Measurements from ENCODE around the gene KMT2A.

KMT2A gene

GRCh38 chr11:118435290-118435892 lies 901 bp upstream of the KMT2A start:
- no peak for TF ChIP-seq CTCF (conservative IDR thresholded peaks at IDR 0.05; ENCODE audit: control insufficient read depth, insufficient read depth, low read depth, low read length)
- peak; percentile 14 for DNase-seq (ENCODE audit: low read depth)
- H3K4me3 ChIP-seq (ENCODE audit: control insufficient read depth, low read depth, low read length): peak overlapping the region; percentile 60

DNA sequence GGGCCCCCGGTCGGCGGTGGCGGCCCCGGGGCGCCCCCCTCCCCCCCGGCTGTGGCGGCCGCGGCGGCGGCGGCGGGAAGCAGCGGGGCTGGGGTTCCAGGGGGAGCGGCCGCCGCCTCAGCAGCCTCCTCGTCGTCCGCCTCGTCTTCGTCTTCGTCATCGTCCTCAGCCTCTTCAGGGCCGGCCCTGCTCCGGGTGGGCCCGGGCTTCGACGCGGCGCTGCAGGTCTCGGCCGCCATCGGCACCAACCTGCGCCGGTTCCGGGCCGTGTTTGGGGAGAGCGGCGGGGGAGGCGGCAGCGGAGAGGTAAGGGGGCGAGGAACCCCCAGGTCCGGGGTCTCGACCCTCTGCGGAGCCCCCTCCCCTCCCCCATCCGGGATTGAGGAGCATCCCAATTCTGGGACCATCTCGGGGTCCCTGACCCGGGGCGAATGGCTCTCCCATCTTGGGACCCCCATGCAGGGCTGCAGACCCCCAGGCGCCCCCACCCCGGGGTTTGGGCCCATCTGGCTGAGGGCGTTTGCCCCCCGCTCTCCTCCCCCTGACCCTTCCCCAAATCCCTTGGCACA lies 431 bp downstream of the KMT2A start:
- peak; percentile 11 for DNase-seq (ENCODE audit: low read depth)
- no peak for TF ChIP-seq CTCF (conservative IDR thresholded peaks at IDR 0.05; ENCODE audit: control insufficient read depth, insufficient read depth, low read depth, low read length)
- H3K4me3 ChIP-seq (ENCODE audit: control insufficient read depth, low read depth, low read length): peak overlapping the region; percentile 77

DNA sequence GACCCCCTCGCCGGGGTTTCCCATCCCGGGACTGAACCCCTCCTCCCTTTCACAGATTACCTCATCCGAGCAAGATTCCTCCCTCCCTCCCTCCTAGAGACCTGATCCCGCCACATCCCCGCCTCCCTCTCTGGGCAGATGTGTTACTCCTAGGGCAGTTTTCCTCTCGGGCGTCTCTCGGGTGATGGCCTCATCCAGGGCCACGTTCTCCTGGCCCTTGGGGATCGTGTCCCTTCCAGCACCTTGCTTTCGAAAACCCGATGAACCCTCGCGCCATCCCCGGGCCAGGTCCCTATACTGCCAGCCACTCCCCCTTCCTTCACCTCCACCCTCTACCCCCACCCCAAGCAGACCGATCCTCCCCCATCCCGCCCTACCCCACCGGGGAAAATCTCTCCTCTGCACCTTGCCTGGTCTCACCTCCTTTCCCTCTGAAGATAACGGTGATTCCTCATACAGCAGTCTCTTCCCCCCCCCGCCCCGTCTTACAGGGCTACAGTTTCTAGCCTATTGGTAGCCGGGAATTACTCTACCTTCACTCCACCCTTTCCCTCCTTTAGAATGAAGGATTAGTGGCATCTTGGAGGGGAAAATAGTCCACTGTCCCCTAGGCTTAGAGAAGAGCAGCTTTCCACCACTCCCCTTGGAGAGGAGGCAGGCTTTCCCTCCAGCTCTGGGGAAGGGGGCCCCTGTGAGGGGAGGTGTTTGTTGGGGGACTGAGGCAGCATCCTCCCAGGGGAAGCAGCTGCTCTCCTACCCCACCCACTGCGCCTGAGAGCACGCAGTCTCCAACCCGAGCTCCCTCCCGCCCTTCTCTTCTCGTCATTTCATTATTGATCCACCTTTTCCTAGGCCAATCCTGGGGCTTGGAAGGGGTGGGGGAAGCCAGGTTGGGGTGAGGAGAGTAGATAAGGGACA lies 1.2 kb downstream of the KMT2A start:
- no peak for TF ChIP-seq CTCF (conservative IDR thresholded peaks at IDR 0.05; ENCODE audit: control insufficient read depth, insufficient read depth, low read depth, low read length)
- peak; percentile 31 for DNase-seq (ENCODE audit: low read depth)

DNA sequence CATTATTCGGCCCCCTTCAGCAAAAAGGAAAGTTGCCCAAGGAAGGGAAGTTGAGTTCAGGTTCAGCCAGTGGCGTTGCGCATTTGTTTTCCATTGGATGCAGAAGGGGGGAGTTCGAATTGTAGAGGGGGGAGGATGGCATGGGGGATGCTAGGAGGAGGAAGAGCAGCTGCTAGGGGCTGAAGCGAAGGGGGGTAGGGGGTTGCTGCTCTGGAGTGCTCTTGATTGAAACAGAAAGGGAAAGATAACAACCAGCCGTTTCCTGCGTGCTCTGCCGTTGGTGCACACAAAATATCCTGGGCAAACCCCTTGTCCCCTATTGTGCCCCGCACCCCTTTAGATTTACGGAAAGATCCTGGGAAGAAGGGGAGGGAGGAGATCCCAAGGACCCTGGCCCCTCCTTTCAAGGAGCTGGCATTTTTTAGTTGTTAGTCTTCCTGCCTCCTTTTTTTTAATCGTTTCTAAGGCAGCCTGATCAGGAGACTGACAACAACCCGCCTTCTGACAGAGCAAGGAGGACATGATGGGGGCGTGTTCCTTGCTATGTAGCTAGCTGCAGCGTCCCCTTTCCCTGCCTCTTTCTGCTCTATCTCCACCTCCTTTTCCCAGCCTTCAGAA lies 2.1 kb downstream of the KMT2A start:
- TF ChIP-seq CTCF (conservative IDR thresholded peaks at IDR 0.05; ENCODE audit: control insufficient read depth, insufficient read depth, low read depth, low read length): no peak
- H3K4me3 ChIP-seq (ENCODE audit: control insufficient read depth, low read depth, low read length): peak overlapping the region; percentile 77
- peak; percentile 81 for DNase-seq (ENCODE audit: low read depth)

More for the DNA sequence above, 1.2 kb downstream of the KMT2A start:
- H3K4me3 ChIP-seq (ENCODE audit: control insufficient read depth, low read depth, low read length): peak overlapping the region; percentile 77

DNA sequence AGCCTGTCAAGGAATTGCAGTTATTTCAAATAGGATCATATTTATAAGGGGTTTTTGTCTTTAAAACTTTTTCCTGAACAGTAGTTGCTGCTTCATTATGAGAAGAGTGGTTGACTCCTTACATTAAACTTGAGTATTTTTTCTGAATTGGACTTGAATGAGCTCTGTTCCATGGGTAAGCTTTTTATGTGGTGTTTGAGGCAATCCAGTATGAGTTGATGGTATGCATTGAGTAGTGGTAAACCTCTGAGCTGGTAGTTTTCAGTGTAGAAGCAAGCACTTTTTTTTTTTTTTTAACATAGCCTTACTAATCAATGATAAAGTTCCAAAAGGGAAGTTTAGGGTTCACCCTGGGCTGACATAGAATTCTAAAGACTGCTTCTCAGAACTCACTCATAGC lies 3.4 kb downstream of the KMT2A start:
- no peak overlapping the region for H3K4me3 ChIP-seq (ENCODE audit: control insufficient read depth, low read depth, low read length)
- DNase-seq (ENCODE audit: low read depth): no peak
- no peak for TF ChIP-seq CTCF (conservative IDR thresholded peaks at IDR 0.05; ENCODE audit: control insufficient read depth, insufficient read depth, low read depth, low read length)

DNA sequence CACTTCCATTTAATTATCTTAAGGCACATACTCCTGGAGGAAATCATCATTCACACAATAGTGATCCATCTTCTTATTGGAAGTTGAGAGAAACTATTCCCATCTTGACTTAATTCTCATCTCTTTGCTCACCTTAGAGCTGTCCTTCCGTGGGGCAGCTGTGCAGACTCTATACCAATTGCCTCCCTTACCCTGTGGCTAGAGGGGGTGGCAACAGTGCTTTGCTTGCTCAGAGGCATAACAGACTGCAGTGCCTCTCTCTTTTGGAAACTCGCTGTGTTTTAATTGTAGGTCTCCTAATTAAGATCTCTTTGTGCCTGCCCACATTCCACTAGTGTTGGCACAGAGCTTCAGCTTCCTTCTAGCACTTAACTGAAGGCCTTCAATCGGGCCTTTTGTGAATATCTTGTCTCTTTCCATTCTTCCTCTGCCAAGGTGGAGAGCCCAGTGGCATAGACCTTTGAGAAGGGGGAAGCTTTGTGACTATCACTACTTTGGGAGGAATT lies 5.5 kb downstream of the KMT2A start:
- no peak for DNase-seq (ENCODE audit: low read depth)
- no peak for TF ChIP-seq CTCF (conservative IDR thresholded peaks at IDR 0.05; ENCODE audit: control insufficient read depth, insufficient read depth, low read depth, low read length)
- no peak overlapping the region for H3K4me3 ChIP-seq (ENCODE audit: control insufficient read depth, low read depth, low read length)
